HG03196 (cell line): Measurements from ENCODE around the gene FOXD2.
A peak's percentile ranks its signal among the peaks of the same experiment; 100 is the strongest.

Source experiments
- ATAC-seq: cut with Tn5 transposase; IDR thresholded peaks from one replicate; pipeline ENCODE4 v1.9.1; 2021; ENCODE audit not compliant: unreplicated experiment

Gene FOXD2

GRCh38 chr1:47416319-47417169 lies 21.3 kb upstream of the FOXD2 start:
- no peak for ATAC-seq

- ATAC-seq = no peak
Observed at GRCh38 chr1:47417170-47418044, 20.4 kb upstream of the FOXD2 start.

- ATAC-seq = no peak
Observed at GRCh38 chr1:47418122-47418521, 19.7 kb upstream of the FOXD2 start.

- no peak for ATAC-seq
Observed at GRCh38 chr1:47418681-47419325, 19.0 kb upstream of the FOXD2 start.

DNA sequence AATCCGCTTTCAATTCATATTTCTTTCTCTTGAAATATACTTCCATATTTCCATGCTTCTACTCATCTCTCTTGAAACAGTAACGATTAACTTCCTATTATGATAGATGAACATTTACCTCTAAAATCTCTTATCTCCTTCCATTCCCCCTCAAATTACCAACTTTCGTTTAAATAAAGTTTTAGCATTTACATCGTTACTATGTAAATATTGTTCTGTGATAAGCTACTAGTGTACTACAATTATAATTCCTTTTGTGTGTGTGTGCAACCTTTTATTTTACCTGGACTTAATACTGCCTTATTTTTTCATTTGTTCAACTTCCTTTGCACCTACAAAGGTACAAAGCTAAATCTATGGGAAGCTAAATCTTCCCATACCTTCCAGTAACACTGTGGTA lies 17.3 kb upstream of the FOXD2 start:
- ATAC-seq = no peak

GRCh38 chr1:47423872-47424271 lies 14.0 kb upstream of the FOXD2 start:
- ATAC-seq = no peak

GRCh38 chr1:47424336-47424982 lies 13.4 kb upstream of the FOXD2 start:
- ATAC-seq = no peak

- no peak for ATAC-seq
Observed at GRCh38 chr1:47431534-47431933, 6.3 kb upstream of the FOXD2 start.

DNA sequence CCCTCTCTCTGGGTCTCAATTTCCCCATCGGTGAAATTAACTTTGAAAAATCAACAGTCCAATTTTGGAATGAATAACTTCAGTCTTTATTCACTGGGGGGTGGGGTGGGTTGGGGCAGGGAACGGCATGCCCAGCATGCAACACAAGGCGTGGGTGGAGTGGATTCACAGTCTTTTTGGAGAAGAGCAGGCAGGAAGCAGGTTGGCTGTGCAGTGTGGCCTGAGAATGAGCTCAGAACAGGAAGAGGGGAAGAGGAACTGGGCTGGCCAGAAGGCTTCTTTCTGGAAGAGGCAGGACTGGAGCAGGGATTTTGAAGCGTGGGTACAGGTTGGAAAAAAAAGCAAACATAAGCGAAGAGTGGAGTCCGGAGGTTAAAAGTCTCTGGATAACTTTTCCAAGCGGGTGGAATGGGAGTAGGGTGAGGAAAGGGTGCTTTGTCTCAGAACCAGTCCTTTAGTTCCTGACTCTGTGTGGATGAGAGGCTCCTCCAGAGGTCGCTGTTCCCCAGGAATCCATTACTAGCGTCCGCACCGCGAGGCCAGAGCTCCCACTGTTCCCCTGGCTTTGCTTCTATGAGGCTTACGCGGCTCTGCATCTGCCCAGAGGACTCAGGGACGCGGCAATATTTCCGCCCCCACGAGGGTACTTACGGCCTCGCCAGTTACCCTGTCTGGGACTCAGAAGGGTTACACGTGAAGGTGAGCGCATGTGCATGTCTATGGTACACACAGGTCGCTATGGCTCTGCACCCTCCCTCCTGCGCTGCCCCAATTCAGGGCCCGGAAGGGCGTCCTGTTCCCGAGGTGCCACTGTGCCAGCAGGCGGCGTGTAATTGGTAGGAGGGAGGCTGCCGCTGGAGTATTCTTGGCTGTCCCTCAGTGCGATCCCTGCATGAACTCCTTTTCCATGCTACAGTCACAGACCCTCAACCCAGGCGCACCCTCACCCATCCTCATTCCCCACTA lies 5.5 kb upstream of the FOXD2 start:
- ATAC-seq = peak; percentile 33

GRCh38 chr1:47433037-47433421 lies 4.8 kb upstream of the FOXD2 start:
- ATAC-seq = no peak

GRCh38 chr1:47433477-47434050 lies 4.3 kb upstream of the FOXD2 start:
- ATAC-seq = no peak

GRCh38 chr1:47434051-47434842 lies 3.6 kb upstream of the FOXD2 start:
- ATAC-seq = no peak

DNA sequence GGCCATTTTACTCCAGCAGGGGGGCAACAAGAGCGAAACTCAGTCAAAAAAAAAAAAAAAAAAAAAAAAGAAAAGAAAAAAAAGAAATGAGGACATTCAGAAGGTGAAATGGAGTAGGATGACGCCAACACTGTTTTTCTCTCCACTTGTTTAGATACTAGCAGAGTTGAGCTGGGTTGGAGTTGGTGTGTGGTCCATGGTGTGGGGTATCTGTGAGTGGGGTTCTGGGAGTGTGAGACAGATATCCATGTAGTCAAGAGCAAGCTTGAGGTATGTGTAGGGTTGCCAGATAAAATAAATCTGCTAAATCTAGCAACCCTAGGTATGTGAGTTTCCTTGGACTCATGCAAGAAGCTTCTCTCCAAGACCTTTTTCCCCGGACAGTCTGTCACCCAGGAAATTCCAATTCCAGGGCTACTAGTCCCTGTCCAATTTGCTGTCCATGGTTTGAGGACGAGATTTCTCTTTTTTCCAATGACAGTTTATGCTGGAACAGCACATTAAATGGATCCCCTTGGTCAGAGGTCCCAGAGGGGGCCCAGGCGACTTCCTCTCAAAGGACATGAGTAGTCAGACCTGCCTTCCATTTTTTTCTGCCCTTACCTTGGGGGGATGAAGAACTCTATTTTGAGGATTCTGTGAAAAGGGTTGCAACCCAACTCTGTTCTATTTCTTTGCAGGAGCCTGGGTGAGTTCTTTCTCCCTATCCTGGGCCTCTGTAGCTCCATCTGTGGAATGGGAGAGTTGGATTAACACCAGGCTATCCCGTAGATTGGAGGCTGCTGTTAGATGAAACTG lies 2.1 kb upstream of the FOXD2 start:
- ATAC-seq = no peak

DNA sequence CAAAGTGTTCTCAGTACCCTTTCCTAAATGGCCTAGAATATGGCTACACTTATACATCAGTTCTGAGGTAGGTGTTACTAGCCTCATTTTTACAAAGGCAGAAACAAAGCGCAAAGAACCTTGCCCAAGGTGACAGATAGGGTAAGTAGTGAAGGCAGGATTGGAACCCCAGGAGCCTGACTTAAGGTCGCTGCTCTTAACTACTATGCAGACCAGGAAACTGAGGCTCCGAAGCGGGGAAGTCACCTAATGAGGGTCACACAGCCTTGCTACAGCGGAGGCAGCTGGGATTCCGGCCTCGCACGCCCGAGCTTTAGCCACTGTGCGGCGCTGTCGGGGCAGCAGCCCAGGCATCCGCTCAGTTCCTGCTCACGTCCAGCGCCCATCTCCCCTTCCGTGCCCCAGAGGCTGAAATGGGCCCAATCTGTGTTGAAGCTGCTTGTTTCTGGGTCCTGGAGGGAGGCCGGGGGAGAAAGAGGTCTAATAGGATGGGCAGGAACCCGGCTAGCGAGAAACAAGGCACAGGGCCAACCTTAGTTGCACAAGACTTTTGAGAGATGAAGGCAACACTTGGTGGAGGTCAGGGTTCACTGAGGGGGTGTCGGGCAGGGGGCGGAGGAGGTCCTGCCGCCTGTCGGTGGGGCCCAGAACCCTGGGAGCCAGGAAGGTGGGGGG lies 1.4 kb upstream of the FOXD2 start:
- peak; percentile 52 for ATAC-seq

- ATAC-seq = peak; percentile 18
Observed at GRCh38 chr1:47436979-47437446, 831 bp upstream of the FOXD2 start.

GRCh38 chr1:47438165-47439016 lies 547 bp downstream of the FOXD2 start:
- ATAC-seq = no peak
